Activated CD4-positive, alpha-beta T cell treated with anti-CD3 and anti-CD28 coated beads, Interleukin-2, amount 50 U/mL, for 1 hour (primary cell): ENCODE measurements around the gene CELF5.
"Not testable (repeated sequence)": the region's sequence is repeated elsewhere in the genome, so short reads cannot be mapped to it uniquely, and the experiment has no call there.

Source experiments
- DNase-seq: peaks from one replicate; pipeline ENCODE4 v3.0.0-alpha.2; 2020

Gene CELF5

GRCh38 chr19:3330047-3330446, 105.6 kb downstream of the CELF5 start:
- DNase-seq: no peak

- not testable (repeated sequence) for DNase-seq
These were observed 107.8 kb downstream of the CELF5 start for GRCh38 chr19:3332232-3332631.

- no peak for DNase-seq
These were observed 108.6 kb downstream of the CELF5 start for GRCh38 chr19:3333020-3333583.

- DNase-seq: no peak
These were observed 109.2 kb downstream of the CELF5 start for GRCh38 chr19:3333662-3334061.

DNA sequence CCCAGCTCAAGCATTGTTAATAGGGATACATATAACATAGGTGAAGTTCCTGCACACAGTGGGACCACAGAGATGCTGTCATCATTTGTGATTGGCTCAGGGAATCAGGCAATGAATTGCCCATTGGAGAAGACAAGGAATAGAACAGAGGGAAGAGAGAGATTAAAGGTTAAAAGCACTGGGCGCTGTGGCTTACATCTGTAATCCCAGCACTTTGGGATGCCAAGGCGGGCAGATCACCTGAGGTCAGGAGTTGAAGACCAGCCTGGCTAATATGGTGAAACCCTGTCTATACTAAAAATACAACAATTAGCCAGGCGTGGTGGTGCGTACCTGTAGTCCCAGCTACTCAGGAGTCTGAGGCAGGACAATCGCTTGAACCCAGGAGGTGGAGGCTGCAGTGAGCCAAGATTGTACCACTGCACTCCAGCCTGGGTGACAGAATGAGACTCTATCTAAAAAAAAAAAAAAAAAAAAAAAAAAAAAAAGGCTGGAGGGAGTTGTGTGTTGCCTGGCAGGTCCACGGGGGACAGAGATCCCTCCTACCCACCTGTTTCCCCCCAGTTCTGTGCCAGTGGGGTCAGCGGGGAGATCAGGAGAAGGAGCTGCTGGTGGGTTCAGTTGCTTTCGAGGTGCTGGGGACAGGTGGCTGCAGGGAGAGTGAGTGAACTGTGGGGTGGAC, 110.4 kb downstream of the CELF5 start:
- not testable (repeated sequence) for DNase-seq

GRCh38 chr19:3335431-3336350, 111.2 kb downstream of the CELF5 start:
- DNase-seq: no peak

GRCh38 chr19:3336351-3336679, 111.9 kb downstream of the CELF5 start:
- no peak for DNase-seq

DNA sequence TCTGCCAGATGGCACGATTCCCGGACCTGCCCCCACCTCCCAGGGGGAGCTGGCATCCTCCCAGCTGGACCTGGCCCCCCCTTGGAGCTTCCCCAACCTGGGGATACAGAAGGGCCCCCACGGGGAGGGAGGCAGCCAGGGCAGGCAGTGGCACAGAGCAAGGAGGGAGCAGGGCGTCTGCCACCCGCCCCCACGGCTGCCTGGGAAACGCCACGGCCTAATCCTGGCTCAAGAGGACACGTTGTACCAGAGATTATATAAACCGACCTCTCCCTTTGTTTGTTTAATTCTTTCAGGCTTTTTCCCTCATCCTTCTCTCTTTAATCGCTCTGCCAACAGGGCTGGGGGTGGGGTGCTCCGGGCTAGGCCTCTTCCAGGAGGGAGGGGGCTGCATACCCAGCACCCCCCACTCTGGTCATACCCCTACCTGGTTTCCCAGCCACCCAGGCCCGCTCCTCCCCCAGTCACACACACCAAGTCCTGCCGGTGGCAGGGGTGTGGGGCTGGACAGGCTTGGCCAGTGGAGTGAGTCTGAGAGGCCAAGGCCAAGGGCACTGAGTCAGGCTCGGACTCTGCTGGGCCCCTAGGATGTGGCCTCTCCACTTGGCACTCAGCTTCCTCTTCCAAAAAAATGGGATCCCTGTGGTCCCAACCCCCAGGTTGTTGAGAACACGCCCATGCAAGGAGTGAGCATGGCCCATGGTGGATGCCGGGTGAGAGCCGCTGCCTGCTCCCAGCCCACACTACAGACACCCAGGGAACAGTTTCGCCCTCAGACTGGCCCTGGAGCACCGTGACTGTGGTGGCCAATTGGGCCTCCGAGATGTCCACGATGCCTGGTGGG, 112.4 kb downstream of the CELF5 start:
- DNase-seq: no peak

DNA sequence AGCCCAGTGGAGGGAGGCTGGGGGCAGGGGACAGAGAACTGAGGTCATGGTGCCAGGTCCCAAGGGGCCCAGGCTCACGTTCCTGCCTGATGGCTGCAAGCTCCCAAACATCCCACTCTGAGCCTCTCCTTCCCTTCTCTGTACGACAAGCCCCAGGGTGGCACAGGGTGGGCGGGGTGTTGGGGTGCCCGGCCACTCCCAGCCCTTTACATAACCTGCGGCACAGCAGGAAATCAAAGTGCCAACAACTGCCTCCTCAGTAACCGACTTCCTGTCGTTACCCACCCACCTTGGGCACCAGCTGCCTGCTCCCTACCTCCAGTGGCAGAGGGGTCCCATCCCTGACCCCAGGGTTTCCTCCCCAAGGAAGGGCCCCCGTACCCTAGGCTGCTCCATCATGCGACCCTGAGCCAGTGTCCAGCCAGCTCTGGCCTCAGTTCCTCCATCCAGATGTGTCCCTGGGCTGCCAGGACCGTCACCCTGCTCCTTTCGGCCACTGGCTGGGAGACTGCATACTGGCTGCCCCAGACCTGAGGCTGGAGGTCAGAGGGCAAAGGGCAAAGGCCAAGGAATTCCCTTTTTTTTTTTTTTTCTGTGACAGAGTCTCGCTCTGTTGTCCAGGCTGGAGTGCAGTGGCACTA, 114.2 kb downstream of the CELF5 start:
- DNase-seq: peak; percentile 58

- DNase-seq: no peak
These were observed 115.9 kb downstream of the CELF5 start for GRCh38 chr19:3340340-3340739.

- DNase-seq: no peak
These were observed 117.8 kb downstream of the CELF5 start for GRCh38 chr19:3342246-3342645.

DNA sequence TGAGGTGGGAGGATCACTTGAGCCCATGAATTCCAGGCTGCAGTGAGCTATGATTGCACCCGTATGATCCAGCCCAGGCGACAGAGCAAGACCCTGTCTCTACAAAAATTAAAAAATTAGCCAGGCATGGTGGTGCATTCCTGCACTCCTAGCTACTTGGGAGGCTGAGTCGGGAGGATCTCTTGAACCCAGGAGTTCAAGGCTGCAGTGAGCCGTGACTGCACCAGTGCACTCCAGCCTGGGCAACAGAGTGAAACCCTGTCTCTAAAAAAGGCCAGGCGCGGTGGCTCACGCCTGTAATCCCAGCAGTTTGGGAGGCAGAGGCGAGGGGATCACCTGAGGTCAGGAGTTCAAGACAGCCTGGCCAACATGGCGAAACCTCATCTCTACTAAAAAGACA, 118.5 kb downstream of the CELF5 start:
- not testable (repeated sequence) for DNase-seq

DNA sequence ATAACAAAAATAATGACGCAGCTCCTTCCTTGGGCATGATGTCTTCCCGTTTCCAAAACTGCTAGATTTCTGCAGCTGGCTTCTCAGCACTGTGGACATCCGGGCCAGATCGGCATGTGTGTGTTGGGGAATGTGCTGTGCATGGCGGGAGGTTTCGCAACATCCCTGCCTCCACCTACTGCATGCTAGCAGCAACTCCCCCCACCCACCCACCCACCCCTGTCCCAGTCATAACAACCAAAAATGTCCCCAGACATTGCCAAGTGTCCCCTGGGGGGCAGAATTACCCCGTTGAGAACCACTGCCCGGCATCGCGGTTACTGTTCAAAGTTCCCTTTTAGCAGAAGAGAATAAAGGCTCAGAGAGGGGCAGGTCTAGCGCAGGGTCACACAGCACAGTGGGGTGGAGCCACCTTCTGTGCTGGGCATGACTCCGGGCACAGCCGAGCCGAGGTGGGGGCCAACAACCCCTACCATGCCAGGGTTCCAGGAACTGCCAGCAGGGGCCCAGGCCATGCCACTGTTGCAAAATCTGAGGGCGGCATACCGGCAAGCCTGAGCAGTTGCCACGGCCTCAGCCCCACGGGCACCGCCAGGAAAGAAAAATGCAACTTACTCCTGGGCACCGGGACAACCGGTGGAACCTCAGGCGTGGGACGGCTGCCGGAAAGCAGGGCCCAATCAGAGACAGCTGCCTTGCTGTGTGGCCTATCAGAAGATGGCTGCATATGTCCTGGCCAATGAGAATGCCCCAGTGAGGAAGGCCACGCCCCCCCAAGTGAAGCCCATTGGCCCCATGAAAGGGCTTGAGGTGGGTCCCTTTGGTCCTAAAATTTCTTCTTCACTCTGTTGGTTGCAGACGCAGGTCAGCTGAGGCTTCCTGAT, 119.4 kb downstream of the CELF5 start:
- DNase-seq: peak; percentile 47

- DNase-seq: no peak
These were observed 120.4 kb downstream of the CELF5 start for GRCh38 chr19:3344608-3345598.

DNA sequence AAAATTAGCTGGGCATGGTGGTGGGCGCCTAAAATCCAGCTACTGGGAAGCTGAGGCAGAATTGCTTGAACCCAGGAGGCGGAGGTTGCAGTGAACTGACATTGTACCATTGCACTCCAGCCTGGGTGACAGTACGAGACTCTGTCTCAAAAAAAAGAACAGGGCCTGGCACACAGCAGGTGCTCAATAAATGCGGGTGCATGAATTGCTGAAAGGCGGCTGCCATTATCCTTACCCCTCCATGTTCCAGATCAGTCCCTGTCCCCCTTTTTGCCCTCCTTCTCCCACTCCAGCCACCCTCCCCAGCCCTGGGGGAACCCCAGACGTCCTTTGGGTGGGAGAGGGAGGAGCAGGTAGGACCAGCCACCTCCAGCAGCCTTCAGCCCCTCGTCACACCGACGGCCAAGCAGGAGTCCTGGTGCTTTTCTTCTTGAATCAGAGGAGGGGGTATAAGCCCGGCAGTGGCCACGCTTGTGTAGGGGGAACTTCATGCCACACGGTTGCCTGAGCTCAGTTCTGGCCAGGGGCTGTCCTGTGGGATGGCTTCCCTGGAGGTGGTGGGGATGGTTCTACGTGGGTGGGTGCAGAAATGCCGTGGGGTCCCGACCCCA, 121.5 kb downstream of the CELF5 start:
- no peak for DNase-seq
